ENCODE results near the gene ADGRE2. TPM values are rescaled to one million over a fixed set of nuclear protein-coding genes. Genes with fewer than 3 reads are reported as not detected.

Gene ADGRE2
- total and polyA plus RNA-seq, 2 donors (not counting 1 experiment from before 2014, with no cell fraction given) = under 0.01 to 0.07 TPM

- Histone ChIP-seq H4K20me1 (ENCODE audit: control insufficient read depth, extremely low read depth, insufficient read depth, low read length) (no peaks in the 10 kb centered on the region), H3K79me2 (ENCODE audit: control insufficient read depth, insufficient read depth, low read length) (no peaks in the 10 kb centered on the region), H3K4me1 (ENCODE audit: control insufficient read depth, extremely low read depth, insufficient read depth, low read length) (no peaks in the 10 kb centered on the region), H3K27me3 (ENCODE audit: control insufficient read depth, insufficient read depth, low read length) (no peaks in the 10 kb centered on the region), H3K27ac (ENCODE audit: insufficient read depth, low read length) (no peak overlapping the region), H3K4me3 (replicated peaks in 1 of 4; ENCODE audit: control extremely low read depth in 1 of 4, insufficient read depth in 1 of 4, low read depth in 3 of 4, low read length in 4 of 4) (no peak overlapping the region), H3K4me2 (ENCODE audit: extremely low read depth, insufficient read depth, low read length) (no peak overlapping the region), H2AFZ (ENCODE audit: low read length) (no peak overlapping the region), H3K9ac (ENCODE audit: insufficient read depth, low read length) (no peak overlapping the region), H3K9me3 (ENCODE audit: control insufficient read depth, insufficient read depth, low read depth, low read length) (no peaks in the 10 kb centered on the region), H3K36me3 (ENCODE audit: control insufficient read depth, insufficient read depth, low read length) (no peaks in the 10 kb centered on the region)
- no peak for DNase-seq (ENCODE audit: low read depth in 2 of 2)
- TF ChIP-seq EZH2 (IDR thresholded peaks at IDR 0.05; ENCODE audit: low read length, missing control alignments) = no peak
- TF ChIP-seq CTCF (conservative IDR thresholded peaks at IDR 0.05 in 1 of 2, IDR thresholded peaks at IDR 0.05 in 1 of 2; ENCODE audit: low read depth in 1 of 2, low read length in 2 of 2) = no peak
These were observed 31.5 kb downstream of the ADGRE2 start for GRCh38 chr19:14746886-14747285.

GRCh38 chr19:14735915-14736314, 42.4 kb downstream of the ADGRE2 start:
- no peak overlapping the region for H3K27ac ChIP-seq (ENCODE audit: insufficient read depth, low read length)

GRCh38 chr19:14733574-14733973, 44.8 kb downstream of the ADGRE2 start:
- H3K27me3 ChIP-seq (ENCODE audit: control insufficient read depth, insufficient read depth, low read length) = no peaks in the 10 kb centered on the region
- no peak overlapping the region for H3K27ac ChIP-seq (ENCODE audit: insufficient read depth, low read length)
- no peaks in the 10 kb centered on the region for H3K4me1 ChIP-seq (ENCODE audit: control insufficient read depth, extremely low read depth, insufficient read depth, low read length)
- no peak overlapping the region for H2AFZ ChIP-seq (ENCODE audit: low read length)
- no peak overlapping the region for H3K4me3 ChIP-seq (replicated peaks in 1 of 4; ENCODE audit: control extremely low read depth in 1 of 4, insufficient read depth in 1 of 4, low read depth in 3 of 4, low read length in 4 of 4)
- H3K79me2 ChIP-seq (ENCODE audit: control insufficient read depth, insufficient read depth, low read length) = no peaks in the 10 kb centered on the region
- no peak for TF ChIP-seq CTCF (conservative IDR thresholded peaks at IDR 0.05 in 1 of 2, IDR thresholded peaks at IDR 0.05 in 1 of 2; ENCODE audit: low read depth in 1 of 2, low read length in 2 of 2)
- H3K4me2 ChIP-seq (ENCODE audit: extremely low read depth, insufficient read depth, low read length) = no peak overlapping the region
- no peak for DNase-seq (ENCODE audit: low read depth in 2 of 2)
- no peak overlapping the region for H3K9ac ChIP-seq (ENCODE audit: insufficient read depth, low read length)
- H4K20me1 ChIP-seq (ENCODE audit: control insufficient read depth, extremely low read depth, insufficient read depth, low read length) = no peaks in the 10 kb centered on the region
- no peaks in the 10 kb centered on the region for H3K36me3 ChIP-seq (ENCODE audit: control insufficient read depth, insufficient read depth, low read length)
- no peaks in the 10 kb centered on the region for H3K9me3 ChIP-seq (ENCODE audit: control insufficient read depth, insufficient read depth, low read depth, low read length)

More at GRCh38 chr19:14735915-14736314, 42.4 kb downstream of the ADGRE2 start:
- no peak for DNase-seq (ENCODE audit: low read depth in 2 of 2)
- Histone ChIP-seq H2AFZ (ENCODE audit: low read length) (no peak overlapping the region), H3K36me3 (ENCODE audit: control insufficient read depth, insufficient read depth, low read length) (no peaks in the 10 kb centered on the region), H3K4me3 (replicated peaks in 1 of 4; ENCODE audit: control extremely low read depth in 1 of 4, insufficient read depth in 1 of 4, low read depth in 3 of 4, low read length in 4 of 4) (no peak overlapping the region), H4K20me1 (ENCODE audit: control insufficient read depth, extremely low read depth, insufficient read depth, low read length) (no peaks in the 10 kb centered on the region), H3K9ac (ENCODE audit: insufficient read depth, low read length) (no peak overlapping the region), H3K4me2 (ENCODE audit: extremely low read depth, insufficient read depth, low read length) (no peak overlapping the region), H3K27me3 (ENCODE audit: control insufficient read depth, insufficient read depth, low read length) (no peaks in the 10 kb centered on the region), H3K4me1 (ENCODE audit: control insufficient read depth, extremely low read depth, insufficient read depth, low read length) (no peaks in the 10 kb centered on the region), H3K9me3 (ENCODE audit: control insufficient read depth, insufficient read depth, low read depth, low read length) (no peaks in the 10 kb centered on the region), H3K79me2 (ENCODE audit: control insufficient read depth, insufficient read depth, low read length) (no peaks in the 10 kb centered on the region)
- no peak for TF ChIP-seq EZH2 (IDR thresholded peaks at IDR 0.05; ENCODE audit: low read length, missing control alignments)
- TF ChIP-seq CTCF (conservative IDR thresholded peaks at IDR 0.05 in 1 of 2, IDR thresholded peaks at IDR 0.05 in 1 of 2; ENCODE audit: low read depth in 1 of 2, low read length in 2 of 2) = no peak
